NCI-H2081 (cell line): ENCODE measurements around the gene CDH5.
"Not testable (repeated sequence)": the region's sequence is repeated elsewhere in the genome, so short reads cannot be mapped to it uniquely, and the experiment has no call there.

Experiments
- DNase-seq, 2 experiments: peaks; one replicate each; lab custom pipeline; 2025; lab: John Stamatoyannopoulos, UW

Gene CDH5

GRCh38 chr16:66366433-66367299 lies at the start of gene CDH5:
Gene CDH5, plus strand, starts transcription at chr16:66366691. Its CDS starts 12,647 bp downstream, at chr16:66379338.
- no peak for DNase-seq

GRCh38 chr16:66318505-66318904 lies 48.0 kb upstream of the CDH5 start:
- peak in 1 of 2 experiments; percentile 32 for DNase-seq

GRCh38 chr16:66320774-66321173 lies 45.7 kb upstream of the CDH5 start:
- no peak for DNase-seq

GRCh38 chr16:66322174-66322573 lies 44.3 kb upstream of the CDH5 start:
- DNase-seq: peak; percentile 62 to 77

- peak in 1 of 2 experiments; percentile 46 for DNase-seq
Observed at GRCh38 chr16:66324815-66325515, 41.5 kb upstream of the CDH5 start.

- DNase-seq: no peak
Observed at GRCh38 chr16:66325717-66326376, 40.6 kb upstream of the CDH5 start.

GRCh38 chr16:66326991-66327513 lies 39.4 kb upstream of the CDH5 start:
- peak; percentile 71 to 85 for DNase-seq

- no peak for DNase-seq
Observed at GRCh38 chr16:66328282-66328681, 38.2 kb upstream of the CDH5 start.

- DNase-seq: not testable (repeated sequence)
Observed at GRCh38 chr16:66331464-66331863, 35.0 kb upstream of the CDH5 start.

- DNase-seq: no peak
Observed at GRCh38 chr16:66332634-66333610, 33.6 kb upstream of the CDH5 start.

- peak in 1 of 2 experiments; percentile 37 for DNase-seq
Observed at GRCh38 chr16:66334853-66335574, 31.5 kb upstream of the CDH5 start.

- peak; percentile 68 to 85 for DNase-seq
Observed at GRCh38 chr16:66335704-66336329, 30.7 kb upstream of the CDH5 start.

GRCh38 chr16:66337463-66338188 lies 28.9 kb upstream of the CDH5 start:
- no peak for DNase-seq

GRCh38 chr16:66342294-66342900 lies 24.1 kb upstream of the CDH5 start:
- no peak for DNase-seq

- DNase-seq: peak in 1 of 2 experiments; percentile 13
Observed at GRCh38 chr16:66344533-66345145, 21.9 kb upstream of the CDH5 start.

GRCh38 chr16:66346221-66346620 lies 20.3 kb upstream of the CDH5 start:
- DNase-seq: no peak

- no peak for DNase-seq
Observed at GRCh38 chr16:66352304-66352703, 14.2 kb upstream of the CDH5 start.

- DNase-seq: no peak
Observed at GRCh38 chr16:66353055-66353454, 13.4 kb upstream of the CDH5 start.
